ENCODE measurements around the gene RNF149. TPM values are rescaled to one million over a fixed set of nuclear protein-coding genes. Genes with fewer than 3 reads are reported as not detected.
"Not testable (repeated sequence)": the region's sequence is repeated elsewhere in the genome, so short reads cannot be mapped to it uniquely, and the experiment has no call there.

The RNF149 gene
- total and polyA plus RNA-seq, 12 donors, result 31.5 to 98.4 (median 51.7) TPM

DNA sequence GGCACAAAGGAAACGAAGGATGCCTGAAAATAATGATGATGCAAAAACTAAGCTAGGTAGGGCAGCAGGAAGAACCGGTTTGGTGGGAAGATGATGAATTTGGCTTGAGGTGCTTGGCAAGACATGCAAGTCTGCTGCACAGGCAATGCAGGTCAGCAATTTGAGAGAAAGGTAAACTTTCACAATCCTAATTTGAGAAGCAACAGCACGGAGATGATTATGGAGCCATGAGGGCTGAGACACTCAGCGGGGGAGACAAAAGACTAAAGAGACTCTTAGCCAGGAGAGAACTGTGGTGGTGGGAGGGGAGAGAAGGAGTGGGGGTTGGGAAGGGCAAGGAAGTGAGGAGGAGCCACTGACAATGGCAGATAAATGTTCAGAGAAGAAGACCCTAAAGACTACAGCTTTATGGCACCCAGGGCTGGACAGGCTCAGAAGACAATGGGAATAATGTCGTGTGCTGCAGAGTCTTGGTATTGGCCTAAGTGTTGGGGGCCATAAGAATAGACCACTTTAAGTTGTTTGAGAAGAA lies 19.4 kb upstream of the RNF149 start:
- Histone ChIP-seq H3K36me3 (replicated peaks in 1 of 2) (no peaks in the 10 kb centered on the region), H3K4me1 (replicated peaks in 1 of 2) (peaks cover 0 to 11% of the 10 kb centered on the region in 2 donors), H3K9me3 (replicated peaks in 1 of 3) (peaks cover 0 to 5% (median 0%) of the 10 kb centered on the region in 3 donors), H3K27me3 (no peaks in the 10 kb centered on the region), H3K4me3 (no peak overlapping the region), H3K27ac (peak overlapping the region in 3 of 5 donors; percentile 29 to 77 (median 53))
- no peak for DNase-seq
- 58 to 65% (median 61%) methylated on average over 5 of the region's 5 CpGs for WGBS, 4 donors
- TF ChIP-seq POLR2A (IDR thresholded peaks at IDR 0.05) (no peak), CTCF (IDR thresholded peaks at IDR 0.05) (no peak)
- intact Hi-C loops (cut with DNase I), result no loop called here

GRCh38 chr2:101325425-101325824 lies 16.9 kb upstream of the RNF149 start:
- Histone ChIP-seq H3K4me3 (no peak overlapping the region), H3K27ac (no peak overlapping the region), H3K9me3 (replicated peaks in 1 of 3) (peaks cover 0 to 5% (median 0%) of the 10 kb centered on the region in 3 donors), H3K36me3 (replicated peaks in 1 of 2) (no peaks in the 10 kb centered on the region), H3K4me1 (replicated peaks in 1 of 2) (peaks cover 0 to 7% of the 10 kb centered on the region in 2 donors), H3K27me3 (no peaks in the 10 kb centered on the region)
- intact Hi-C loops (cut with DNase I), result no loop called here
- WGBS, 4 donors, result 80 to 90% (median 83%) methylated on average over 1 of the region's 1 CpG
- TF ChIP-seq POLR2A (IDR thresholded peaks at IDR 0.05), result no peak
- TF ChIP-seq CTCF (IDR thresholded peaks at IDR 0.05), result no peak
- no peak for DNase-seq

DNA sequence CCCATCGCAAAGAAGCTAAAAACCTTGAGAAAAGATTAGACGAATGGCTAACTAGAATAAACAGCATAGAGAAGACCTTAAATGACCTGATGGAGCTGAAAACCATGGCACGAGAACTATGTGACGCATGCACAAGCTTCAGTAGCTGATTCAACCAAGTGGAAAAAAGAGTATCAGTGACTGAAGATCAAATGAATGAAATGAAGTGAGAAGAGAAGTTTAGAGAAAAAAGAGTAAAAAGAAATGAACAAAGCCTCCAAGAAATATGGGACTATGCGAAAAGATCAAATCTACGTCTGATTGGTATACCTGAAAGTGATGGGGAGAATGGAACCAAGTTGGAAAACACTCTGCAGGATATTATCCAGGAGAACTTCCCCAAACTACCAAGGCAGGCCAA lies 8.1 kb upstream of the RNF149 start:
- H3K4me3 ChIP-seq; intact Hi-C loops (cut with DNase I); H3K9me3 ChIP-seq (replicated peaks in 1 of 3); DNase-seq; H3K27me3 ChIP-seq; H3K36me3 ChIP-seq (replicated peaks in 1 of 2); H3K27ac ChIP-seq; H3K4me1 ChIP-seq (replicated peaks in 1 of 2): not testable (repeated sequence)
- 85 to 91% (median 87%) methylated on average over 6 of the region's 6 CpGs for WGBS, 4 donors

- DNase-seq, result peak in 1 of 7 donors; percentile 26
- H3K4me3 ChIP-seq, result no peak overlapping the region
- no peaks in the 10 kb centered on the region for H3K36me3 ChIP-seq (replicated peaks in 1 of 2)
- peaks cover 9 to 11% of the 10 kb centered on the region in 2 donors for H3K4me1 ChIP-seq (replicated peaks in 1 of 2)
- no peak for TF ChIP-seq POLR2A (IDR thresholded peaks at IDR 0.05)
- TF ChIP-seq CTCF (IDR thresholded peaks at IDR 0.05), result no peak
- H3K27me3 ChIP-seq, result no peaks in the 10 kb centered on the region
- peak overlapping the region in 1 of 5 donors; percentile 76 for H3K27ac ChIP-seq
- intact Hi-C loops (cut with DNase I), result no loop called here
- H3K9me3 ChIP-seq (replicated peaks in 1 of 3), result no peaks in the 10 kb centered on the region
- 54 to 62% (median 57%) methylated on average over 3 of the region's 3 CpGs for WGBS, 4 donors
These were observed 3.2 kb upstream of the RNF149 start for GRCh38 chr2:101311696-101312017.

Data from adrenal gland (tissue), 12 donors.